ENCODE measurements around the gene HS3ST5.

DNA sequence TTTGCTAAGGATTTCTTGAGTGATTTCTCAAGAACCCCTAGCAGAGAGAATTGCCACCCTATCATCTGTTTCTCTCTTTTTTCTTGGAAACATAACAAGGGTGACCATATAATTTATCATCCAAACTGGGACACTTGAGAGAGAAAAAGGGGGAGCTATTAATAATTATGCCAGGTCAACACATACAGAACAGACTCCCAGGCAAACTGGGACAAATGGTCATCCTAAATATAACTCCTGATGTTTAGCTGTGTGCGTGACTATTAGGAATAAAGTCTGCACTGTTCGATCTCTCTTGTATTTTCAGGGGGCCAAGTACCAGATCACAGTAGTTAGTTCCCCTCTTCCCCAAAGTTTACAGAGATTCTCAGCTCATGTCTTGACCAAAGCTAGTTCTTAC is 11.7 kb upstream of the HS3ST5 start:
- TF ChIP-seq, protein P1, sequence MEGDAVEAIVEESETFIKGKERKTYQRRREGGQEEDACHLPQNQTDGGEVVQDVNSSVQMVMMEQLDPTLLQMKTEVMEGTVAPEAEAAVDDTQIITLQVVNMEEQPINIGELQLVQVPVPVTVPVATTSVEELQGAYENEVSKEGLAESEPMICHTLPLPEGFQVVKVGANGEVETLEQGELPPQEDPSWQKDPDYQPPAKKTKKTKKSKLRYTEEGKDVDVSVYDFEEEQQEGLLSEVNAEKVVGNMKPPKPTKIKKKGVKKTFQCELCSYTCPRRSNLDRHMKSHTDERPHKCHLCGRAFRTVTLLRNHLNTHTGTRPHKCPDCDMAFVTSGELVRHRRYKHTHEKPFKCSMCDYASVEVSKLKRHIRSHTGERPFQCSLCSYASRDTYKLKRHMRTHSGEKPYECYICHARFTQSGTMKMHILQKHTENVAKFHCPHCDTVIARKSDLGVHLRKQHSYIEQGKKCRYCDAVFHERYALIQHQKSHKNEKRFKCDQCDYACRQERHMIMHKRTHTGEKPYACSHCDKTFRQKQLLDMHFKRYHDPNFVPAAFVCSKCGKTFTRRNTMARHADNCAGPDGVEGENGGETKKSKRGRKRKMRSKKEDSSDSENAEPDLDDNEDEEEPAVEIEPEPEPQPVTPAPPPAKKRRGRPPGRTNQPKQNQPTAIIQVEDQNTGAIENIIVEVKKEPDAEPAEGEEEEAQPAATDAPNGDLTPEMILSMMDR (IDR thresholded peaks at IDR 0.05; ENCODE audit: low read length) = no peak
- TF ChIP-seq EZH2phosphoT487 (IDR thresholded peaks at IDR 0.05; ENCODE audit: low read length) (no peak), EZH2 (optimal IDR thresholded peaks at IDR 0.05; ENCODE audit: low read depth, low read length) (no peak)

Measured in MM.1S (cell line).